K562 (cell line): Measurements from ENCODE around the gene ZNF462. TPM values are rescaled to one million over a fixed set of nuclear protein-coding genes. Genes with fewer than 3 reads are reported as not detected.

Experiments
- EGR1 ChIP-seq: fragments of 450-650 bp; conservative IDR thresholded peaks from 2 replicates; pipeline ENCODE4 v1.6.1; 2017; ENCODE audit warnings: mild to moderate bottlenecking
- FOXK2 ChIP-seq, 2 experiments: fragments of 450-650 bp; IDR thresholded peaks in 1 of 2; conservative IDR thresholded peaks in 1 of 2; 2 replicates each; pipeline ENCODE4 v1.6.1; 2016; ENCODE audit warnings: low read depth in 2 of 2, mild to moderate bottlenecking in 1 of 2
- POLR2AphosphoS5 ChIP-seq: IDR thresholded peaks from 2 replicates; pipeline ENCODE4 v1.6.1; 2011; ENCODE audit warnings: mild to moderate bottlenecking, low read depth, low read length, moderate library complexity; ENCODE audit not compliant: control insufficient read depth, insufficient read depth
- RHOXF2B ChIP-seq: fragments of 250-450 bp; sonication (Bioruptor Pico); conservative IDR thresholded peaks from 2 replicates; pipeline ENCODE4 v1.5.1; 2021
- SIRT6 ChIP-seq: IDR thresholded peaks from one replicate; pipeline ENCODE4 v1.6.1; 2012; ENCODE audit warnings: low read depth, mild to moderate bottlenecking, control low read depth, inconsistent platforms, low read length, moderate library complexity
- polyA plus RNA-seq, 8 experiments: library from polyadenylated mRNA; depleted of rRNA in 4 of 8; stranded (reverse) in 5 of 8; unstranded in 3 of 8; fragments of >200 nt; fragmentation: Nextera tagmentation in 2 of 8; fragmentation: Illumina TruSeq in 1 of 8; extraction: Ambion mirVana in 2 of 8; extraction: Trizol in 1 of 8; gene quantifications; 2 replicates each; pipeline versions ENCODE4 v1.2.1 to v1.2.3, GENCODE V29; 2011 to 2014; ENCODE audit warnings: inconsistent platforms in 1 of 8, missing spikeins in 1 of 8
- total RNA-seq, 7 experiments: library from RNA; depleted of rRNA in 6 of 7; stranded (reverse); fragments of >200 nt in 6 of 7; fragmentation: Illumina TruSeq in 2 of 7; extraction: Trizol in 2 of 7; gene quantifications; 2 replicates each; pipeline versions ENCODE4 v1.2.1 to v1.2.3, GENCODE V29; 2011 to 2021; ENCODE audit warnings: low replicate concordance in 1 of 7
- TF ChIP-seq, protein P1 (sequence below), 2 experiments: fragments of 450-650 bp; IDR thresholded peaks; 2 replicates each; pipeline ENCODE4 v1.6.1; 2016; ENCODE audit warnings: mild to moderate bottlenecking in 2 of 2, borderline replicate concordance in 1 of 2, low read depth in 1 of 2, moderate library complexity in 1 of 2
- TF ChIP-seq, protein P2 (sequence below), 2 experiments: fragments of 450-650 bp; conservative IDR thresholded peaks; 2 replicates each; pipeline ENCODE4 v1.6.1; 2017; ENCODE audit warnings: mild to moderate bottlenecking in 2 of 2, moderate library complexity in 2 of 2
- TF ChIP-seq, protein P3 (sequence below): IDR thresholded peaks from 2 replicates; pipeline ENCODE4 v1.6.1; 2011; ENCODE audit not compliant: insufficient read length; ENCODE audit errors: extremely low read depth

ZNF462 gene
- total and polyA plus RNA-seq, 9 of the 15 experiments (the other 6 are each of a cell fraction or from before 2014, with no cell fraction given), result 0.20 TPM; not detected in 8

DNA sequence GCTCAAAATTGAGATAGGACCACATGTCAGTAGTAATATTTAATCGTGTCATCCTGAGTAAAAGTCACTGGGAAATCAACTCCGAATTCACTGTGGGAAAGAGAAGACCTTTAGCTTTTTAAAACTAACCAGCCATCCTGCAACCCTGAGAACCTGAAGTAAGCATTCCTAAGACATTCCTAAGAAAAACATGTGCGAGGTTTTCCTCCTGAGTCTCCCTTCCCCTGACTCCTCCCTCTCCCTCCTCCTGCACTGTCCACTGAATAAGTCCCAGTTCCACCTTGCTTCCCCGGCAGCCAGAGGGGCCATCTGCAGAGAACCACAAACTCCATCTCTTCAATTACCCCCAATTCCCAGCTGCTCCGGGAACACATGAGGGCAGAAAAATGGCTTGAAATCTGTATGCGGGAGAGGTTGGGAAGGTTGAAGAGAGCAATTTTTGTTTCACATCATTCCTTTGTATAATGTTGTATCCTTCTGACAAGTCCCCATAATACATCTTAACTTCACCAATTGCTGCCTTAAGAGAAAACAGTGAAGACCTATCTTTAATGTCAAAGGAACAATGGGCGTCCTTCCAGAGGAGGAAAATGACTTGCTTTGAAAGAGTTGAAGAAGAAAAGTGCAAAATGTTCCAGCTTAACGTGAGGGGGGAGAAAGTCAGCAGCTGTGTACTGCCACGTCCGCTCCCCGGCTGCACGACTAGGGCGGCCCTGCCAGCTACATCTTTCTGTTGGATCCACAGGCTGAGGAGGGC lies 186.3 kb downstream of the ZNF462 start (continued):
- TF ChIP-seq, protein P1, sequence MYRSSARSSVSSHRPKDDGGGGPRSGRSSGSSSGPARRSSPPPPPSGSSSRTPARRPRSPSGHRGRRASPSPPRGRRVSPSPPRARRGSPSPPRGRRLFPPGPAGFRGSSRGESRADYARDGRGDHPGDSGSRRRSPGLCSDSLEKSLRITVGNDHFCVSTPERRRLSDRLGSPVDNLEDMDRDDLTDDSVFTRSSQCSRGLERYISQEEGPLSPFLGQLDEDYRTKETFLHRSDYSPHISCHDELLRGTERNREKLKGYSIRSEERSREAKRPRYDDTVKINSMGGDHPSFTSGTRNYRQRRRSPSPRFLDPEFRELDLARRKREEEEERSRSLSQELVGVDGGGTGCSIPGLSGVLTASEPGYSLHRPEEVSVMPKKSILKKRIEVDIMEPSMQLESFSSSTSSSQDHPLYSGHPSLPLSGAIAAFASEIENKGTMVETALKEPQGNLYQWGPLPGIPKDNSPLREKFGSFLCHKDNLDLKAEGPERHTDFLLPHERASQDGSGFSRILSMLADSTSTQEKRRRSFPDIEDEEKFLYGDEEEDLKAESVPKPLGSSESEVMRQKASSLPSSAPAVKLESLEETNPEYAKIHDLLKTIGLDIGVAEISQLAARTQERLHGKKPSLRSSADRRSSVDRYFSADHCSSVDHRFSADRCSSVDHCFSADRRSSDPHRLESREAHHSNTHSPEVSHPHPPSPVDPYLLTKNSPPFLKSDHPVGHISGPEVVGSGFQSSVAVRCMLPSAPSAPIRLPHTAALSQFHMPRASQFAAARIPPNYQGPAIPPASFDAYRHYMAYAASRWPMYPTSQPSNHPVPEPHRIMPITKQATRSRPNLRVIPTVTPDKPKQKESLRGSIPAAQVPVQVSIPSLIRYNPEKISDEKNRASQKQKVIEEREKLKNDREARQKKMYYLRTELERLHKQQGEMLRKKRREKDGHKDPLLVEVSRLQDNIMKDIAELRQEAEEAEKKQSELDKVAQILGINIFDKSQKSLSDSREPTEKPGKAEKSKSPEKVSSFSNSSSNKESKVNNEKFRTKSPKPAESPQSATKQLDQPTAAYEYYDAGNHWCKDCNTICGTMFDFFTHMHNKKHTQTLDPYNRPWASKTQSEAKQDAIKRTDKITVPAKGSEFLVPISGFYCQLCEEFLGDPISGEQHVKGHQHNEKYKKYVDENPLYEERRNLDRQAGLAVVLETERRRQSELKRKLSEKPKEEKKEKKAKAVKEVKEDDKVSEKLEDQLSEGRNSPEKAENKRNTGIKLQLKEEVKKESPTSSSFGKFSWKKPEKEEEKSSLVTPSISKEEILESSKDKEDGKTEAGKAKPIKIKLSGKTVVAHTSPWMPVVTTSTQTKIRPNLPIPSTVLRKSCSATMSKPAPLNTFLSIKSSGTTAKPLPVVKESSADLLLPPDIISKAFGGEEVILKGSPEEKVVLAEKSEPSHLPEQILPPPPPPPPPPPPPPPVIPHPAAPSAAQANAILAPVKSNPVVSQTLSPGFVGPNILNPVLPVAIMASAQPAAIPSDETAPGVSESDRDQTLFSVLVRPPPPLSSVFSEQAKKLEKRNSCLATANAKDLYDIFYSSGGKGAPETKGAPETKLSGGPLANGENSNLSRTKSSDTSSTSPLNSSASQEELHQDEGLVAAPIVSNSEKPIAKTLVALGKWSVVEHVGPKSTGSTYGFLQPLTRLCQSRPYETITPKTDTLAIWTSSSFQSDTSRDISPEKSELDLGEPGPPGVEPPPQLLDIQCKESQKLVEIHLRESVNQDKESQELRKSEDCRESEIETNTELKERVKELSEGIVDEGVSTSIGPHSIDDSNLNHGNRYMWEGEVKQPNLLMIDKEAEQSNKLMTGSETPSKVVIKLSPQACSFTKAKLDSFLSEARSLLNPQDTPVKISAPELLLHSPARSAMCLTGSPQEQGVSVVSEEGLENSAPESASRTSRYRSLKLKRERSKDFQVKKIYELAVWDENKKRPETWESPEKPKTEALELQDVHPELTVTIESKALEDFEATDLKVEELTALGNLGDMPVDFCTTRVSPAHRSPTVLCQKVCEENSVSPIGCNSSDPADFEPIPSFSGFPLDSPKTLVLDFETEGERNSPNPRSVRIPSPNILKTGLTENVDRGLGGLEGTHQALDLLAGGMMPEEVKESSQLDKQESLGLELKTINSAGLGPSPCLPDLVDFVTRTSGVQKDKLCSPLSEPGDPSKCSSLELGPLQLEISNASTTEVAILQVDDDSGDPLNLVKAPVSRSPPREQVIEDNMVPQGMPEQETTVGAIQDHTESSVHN (IDR thresholded peaks at IDR 0.05; ENCODE audit: borderline replicate concordance in 1 of 2, low read depth in 1 of 2), result no peak
- no peak for TF ChIP-seq POLR2AphosphoS5
- TF ChIP-seq RHOXF2B (CRISPR knock-in tag), result no peak
- TF ChIP-seq SIRT6, result no peak
- no peak for TF ChIP-seq EGR1
- TF ChIP-seq, protein P2, sequence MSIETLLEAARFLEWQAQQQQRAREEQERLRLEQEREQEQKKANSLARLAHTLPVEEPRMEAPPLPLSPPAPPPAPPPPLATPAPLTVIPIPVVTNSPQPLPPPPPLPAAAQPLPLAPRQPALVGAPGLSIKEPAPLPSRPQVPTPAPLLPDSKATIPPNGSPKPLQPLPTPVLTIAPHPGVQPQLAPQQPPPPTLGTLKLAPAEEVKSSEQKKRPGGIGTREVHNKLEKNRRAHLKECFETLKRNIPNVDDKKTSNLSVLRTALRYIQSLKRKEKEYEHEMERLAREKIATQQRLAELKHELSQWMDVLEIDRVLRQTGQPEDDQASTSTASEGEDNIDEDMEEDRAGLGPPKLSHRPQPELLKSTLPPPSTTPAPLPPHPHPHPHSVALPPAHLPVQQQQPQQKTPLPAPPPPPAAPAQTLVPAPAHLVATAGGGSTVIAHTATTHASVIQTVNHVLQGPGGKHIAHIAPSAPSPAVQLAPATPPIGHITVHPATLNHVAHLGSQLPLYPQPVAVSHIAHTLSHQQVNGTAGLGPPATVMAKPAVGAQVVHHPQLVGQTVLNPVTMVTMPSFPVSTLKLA (conservative IDR thresholded peaks at IDR 0.05), result no peak
- TF ChIP-seq FOXK2 (conservative IDR thresholded peaks at IDR 0.05 in 1 of 2, IDR thresholded peaks at IDR 0.05 in 1 of 2; ENCODE audit: low read depth in 2 of 2), result no peak
- TF ChIP-seq, protein P3, sequence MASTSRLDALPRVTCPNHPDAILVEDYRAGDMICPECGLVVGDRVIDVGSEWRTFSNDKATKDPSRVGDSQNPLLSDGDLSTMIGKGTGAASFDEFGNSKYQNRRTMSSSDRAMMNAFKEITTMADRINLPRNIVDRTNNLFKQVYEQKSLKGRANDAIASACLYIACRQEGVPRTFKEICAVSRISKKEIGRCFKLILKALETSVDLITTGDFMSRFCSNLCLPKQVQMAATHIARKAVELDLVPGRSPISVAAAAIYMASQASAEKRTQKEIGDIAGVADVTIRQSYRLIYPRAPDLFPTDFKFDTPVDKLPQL, result no peak
- TF ChIP-seq, all 486 proteins: peak for 0
